HepG2 (cell line): ENCODE data around the gene UBE2B. TPM values are rescaled to one million over a fixed set of nuclear protein-coding genes. Genes with fewer than 3 reads are reported as not detected.
A peak's percentile ranks its signal among the peaks of the same experiment; 100 is the strongest.

Experiments
- ATF4 ChIP-seq, 2 experiments: fragments of 450-650 bp in 1 of 2; sonication (generic) in 1 of 2; formaldehyde crosslinking; IDR thresholded peaks; 2 replicates each; pipeline versions ENCODE4 v1.5.0 to v1.8.0; 2020 to 2022; ENCODE audit warnings: mild to moderate bottlenecking in 1 of 2, missing genetic modification reagents in 1 of 2
- MAFF ChIP-seq: IDR thresholded peaks from 2 replicates; pipeline ENCODE4 v1.6.1; 2011; ENCODE audit warnings: low read depth, low read length, improper control_type of control experiment
- MTF1 ChIP-seq: sonication (generic); formaldehyde crosslinking; IDR thresholded peaks from 2 replicates; pipeline ENCODE4 v1.5.0; 2020; ENCODE audit warnings: missing genetic modification reagents
- MXI1 ChIP-seq: IDR thresholded peaks from 3 replicates; pipeline ENCODE4 v1.6.1; 2012; ENCODE audit warnings: low read depth, low read length, inconsistent platforms, borderline replicate concordance
- MYC ChIP-seq: sonication (generic); formaldehyde crosslinking; IDR thresholded peaks from 2 replicates; pipeline ENCODE4 v1.9.0; 2021; ENCODE audit warnings: missing genetic modification reagents, borderline replicate concordance
- NR2F1 ChIP-seq, 2 experiments: fragments of 450-650 bp in 1 of 2; formaldehyde crosslinking in 1 of 2; IDR thresholded peaks; 2 replicates each; pipeline versions ENCODE4 v1.5.0 to v1.6.1; 2016 to 2020; ENCODE audit warnings: mild to moderate bottlenecking in 1 of 2, missing compliant biosample characterization in 1 of 2, missing genetic modification reagents in 1 of 2, moderate library complexity in 1 of 2
- PAF1 ChIP-seq: IDR thresholded peaks from 2 replicates; pipeline ENCODE4 v1.6.1; 2016; ENCODE audit warnings: missing genetic modification reagents, missing compliant biosample characterization
- PAXIP1 ChIP-seq: sonication (generic); formaldehyde crosslinking; conservative IDR thresholded peaks from 2 replicates; pipeline ENCODE4 v1.4.0; 2020; ENCODE audit warnings: mild to moderate bottlenecking, missing genetic modification reagents, moderate library complexity
- RBAK ChIP-seq: sonication (generic); formaldehyde crosslinking; IDR thresholded peaks from 2 replicates; pipeline ENCODE4 v1.5.1; 2020; ENCODE audit warnings: mild to moderate bottlenecking, missing genetic modification reagents
- RFX3 ChIP-seq: IDR thresholded peaks from 2 replicates; pipeline ENCODE4 v1.6.1; 2016; ENCODE audit warnings: missing biosample characterization, missing genetic modification reagents
- ZBTB39 ChIP-seq: sonication (generic); formaldehyde crosslinking; IDR thresholded peaks from 2 replicates; pipeline ENCODE4 v1.5.0; 2020; ENCODE audit warnings: missing genetic modification reagents
- ZNF142 ChIP-seq: sonication (generic); formaldehyde crosslinking; IDR thresholded peaks from 2 replicates; pipeline ENCODE4 v1.4.0; 2020; ENCODE audit warnings: missing genetic modification reagents
- ZNF17 ChIP-seq: sonication (generic); formaldehyde crosslinking; IDR thresholded peaks from 2 replicates; pipeline ENCODE4 v1.5.0; 2020; ENCODE audit warnings: mild to moderate bottlenecking, missing genetic modification reagents
- ZNF383 ChIP-seq: sonication (generic); formaldehyde crosslinking; IDR thresholded peaks from 2 replicates; pipeline ENCODE4 v1.4.0; 2020; ENCODE audit warnings: missing genetic modification reagents, mild to moderate bottlenecking, borderline replicate concordance
- ZNF501 ChIP-seq: sonication (generic); formaldehyde crosslinking; IDR thresholded peaks from 2 replicates; pipeline ENCODE4 v1.5.1; 2020; ENCODE audit warnings: mild to moderate bottlenecking, moderate library complexity, missing genetic modification reagents
- ZNF703 ChIP-seq: sonication (generic); formaldehyde crosslinking; IDR thresholded peaks from 2 replicates; pipeline ENCODE4 v1.5.1; 2020; ENCODE audit warnings: missing genetic modification reagents, mild to moderate bottlenecking, moderate library complexity, borderline replicate concordance
- polyA plus RNA-seq, 8 experiments: library from polyadenylated mRNA; depleted of rRNA in 3 of 8; stranded (reverse) in 7 of 8; unstranded in 1 of 8; fragments of >200 nt; fragmentation: Illumina TruSeq in 4 of 8; extraction: Trizol in 4 of 8; gene quantifications; 2 replicates each; pipeline versions ENCODE4 v1.2.1 to v1.2.3, GENCODE V29; 2011 to 2016; ENCODE audit warnings: low read depth in 4 of 8, missing spikeins in 1 of 8, mixed read lengths in 1 of 8; ENCODE audit not compliant: insufficient read depth in 1 of 8
- total RNA-seq, 5 experiments: library from RNA; depleted of rRNA; stranded (reverse); fragments of >200 nt; fragmentation: Illumina TruSeq; extraction: Trizol; gene quantifications; 2 replicates each; pipeline ENCODE4 v1.2.3, GENCODE V29; 2016; ENCODE audit warnings: low read depth in 1 of 5

Gene UBE2B
- total and polyA plus RNA-seq, 2 of the 13 experiments (the other 11 are each of a cell fraction or from before 2014, with no cell fraction given), result 25.2 to 56.0 TPM

- peak; percentile 69 for TF ChIP-seq RFX3
- peak; percentile 41; the same call in 1 of the 2 replicates for TF ChIP-seq ZNF501 (CRISPR knock-in tag)
- peak; percentile 82 for TF ChIP-seq MAFF
- peak; percentile 34; the same call in 1 of the 2 replicates for TF ChIP-seq PAXIP1 (CRISPR knock-in tag)
- TF ChIP-seq ZNF17 (CRISPR knock-in tag), result no peak
- TF ChIP-seq ZNF142 (CRISPR knock-in tag), result no peak
- peak in 1 of 2 experiments; percentile 11; a peak in 1 of 4 replicates for TF ChIP-seq ATF4 (CRISPR knock-in tag; IDR thresholded peaks at IDR 0.05)
- TF ChIP-seq NR2F1 (CRISPR knock-in tag; IDR thresholded peaks at IDR 0.05), result no peak
- TF ChIP-seq MXI1, result 0 out of 3 replicates have a peak, but pooled peaks have one; percentile 8
- TF ChIP-seq MYC (CRISPR knock-in tag), result no peak
- no peak for TF ChIP-seq ZNF383
- no peak for TF ChIP-seq PAF1 (CRISPR knock-in tag)
- no peak for TF ChIP-seq RBAK (CRISPR knock-in tag)
- no peak for TF ChIP-seq ZBTB39 (CRISPR knock-in tag)
- no peak for TF ChIP-seq ZNF703 (CRISPR knock-in tag)
- no peak for TF ChIP-seq MTF1 (CRISPR knock-in tag)
Measured at GRCh38 chr5:134436523-134437339, 65.4 kb downstream of the UBE2B start (continued).
